ENCODE results near the gene RPL4. TPM values are rescaled to one million over a fixed set of nuclear protein-coding genes. Genes with fewer than 3 reads are reported as not detected.

Gene RPL4
- total RNA-seq: 1,000 to 10,000 TPM in 5 of 6 donors, 100 to 1,000 TPM in 1; 807 to 2,526 (median 1,681) TPM

- peak; percentile 79 to 95 for DNase-seq
- peak in 2 of 6 experiments; percentile 10 to 21 for TF ChIP-seq CTCF (IDR thresholded peaks at IDR 0.05)
- peak; percentile 65 to 96 (median 94) for TF ChIP-seq POLR2A (IDR thresholded peaks at IDR 0.05)
- TF ChIP-seq POLR2AphosphoS5 (IDR thresholded peaks at IDR 0.05): peak; percentile 90 to 94
- TF ChIP-seq EP300 (IDR thresholded peaks at IDR 0.05): peak in 1 of 4 donors; percentile 32
- ATAC-seq (ENCODE audit: low FRiP score in 2 of 2): peak; percentile 96 to 97
- Histone ChIP-seq H3K9me3 (no peaks in the 10 kb centered on the region), H3K36me3 (peaks cover 24 to 36% (median 32%) of the 10 kb centered on the region in 4 donors), H3K27me3 (no peaks in the 10 kb centered on the region), H3K4me3 (peak within 1 kb of the TSS; percentile 79 to 96 (median 90)), H3K4me1 (peaks cover 14 to 30% (median 23%) of the 10 kb centered on the region in 4 donors), H3K27ac (peak within 1 kb of the TSS; percentile 87 to 97 (median 92))
- WGBS, 2 donors: 0% methylated on average over 46 of the region's 46 CpGs
Observed at GRCh38 chr15:66504563-66505429, at the start of gene RPL4, which contains the start of gene ZWILCH. Gene RPL4, minus strand, starts transcription at chr15:66504855. Its CDS starts 65 bp downstream, at chr15:66504790. Gene ZWILCH, plus strand, starts transcription at chr15:66505326. Its CDS starts 13 bp downstream, at chr15:66505339.

DNA sequence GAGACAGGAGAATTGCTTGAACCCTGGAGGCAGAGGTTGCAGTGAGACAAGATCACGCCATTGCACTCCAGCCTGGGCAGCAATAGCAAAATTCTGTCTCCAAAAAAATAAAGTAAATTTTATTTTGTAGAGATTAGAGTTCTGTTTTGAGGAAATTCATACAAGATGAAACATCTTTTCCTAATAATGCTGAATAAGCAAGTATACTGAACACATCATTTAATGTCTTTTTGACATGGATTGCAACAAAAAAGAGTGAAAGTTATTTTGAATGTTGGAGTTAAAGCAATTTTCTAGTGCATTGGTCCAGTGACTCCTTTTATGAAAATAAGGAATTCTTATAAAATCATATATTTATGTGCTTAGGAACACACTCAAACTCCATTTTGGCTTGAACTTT lies 40.6 kb upstream of the RPL4 start:
- H3K27me3 ChIP-seq: no peaks in the 10 kb centered on the region
- ATAC-seq (ENCODE audit: low FRiP score in 2 of 2) (no peak), DNase-seq (no peak)
- no peaks in the 10 kb centered on the region for H3K4me1 ChIP-seq
- no peaks in the 10 kb centered on the region for H3K9me3 ChIP-seq
- no peak for TF ChIP-seq CTCF (IDR thresholded peaks at IDR 0.05)
- 100% methylated on average over 1 of the region's 1 CpG for WGBS, 2 donors
- H3K4me3 ChIP-seq: no peak overlapping the region
- H3K27ac ChIP-seq: no peak overlapping the region
- H3K36me3 ChIP-seq: peaks cover 0 to 8% (median 1%) of the 10 kb centered on the region in 4 donors

DNA sequence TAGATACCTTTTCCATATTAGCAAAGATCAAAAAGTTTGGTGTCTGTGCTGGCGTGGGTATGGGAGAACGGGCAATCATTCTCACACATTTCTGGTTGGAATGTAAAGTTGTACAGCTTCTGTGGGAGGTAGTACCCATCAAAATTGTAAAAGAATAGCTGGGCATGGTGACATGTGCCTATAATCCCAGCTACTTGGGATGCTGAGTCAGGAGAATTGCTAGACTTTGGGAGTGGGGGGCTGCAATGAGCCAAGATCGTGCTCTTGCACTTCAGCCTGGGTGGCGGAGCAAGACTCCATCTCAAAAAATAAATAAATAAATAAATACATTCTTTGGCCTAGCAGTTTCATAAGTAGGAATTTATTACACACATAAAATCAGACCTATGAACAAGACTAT lies 38.2 kb upstream of the RPL4 start:
- Histone ChIP-seq H3K27ac (no peak overlapping the region), H3K9me3 (no peaks in the 10 kb centered on the region), H3K4me3 (no peak overlapping the region), H3K27me3 (no peaks in the 10 kb centered on the region), H3K36me3 (peaks cover 0 to 15% (median 4%) of the 10 kb centered on the region in 4 donors), H3K4me1 (no peaks in the 10 kb centered on the region)
- 98 to 99% methylated on average over 4 of the region's 4 CpGs for WGBS, 2 donors
- DNase-seq: no peak
- TF ChIP-seq EP300 (IDR thresholded peaks at IDR 0.05) (no peak), POLR2A (IDR thresholded peaks at IDR 0.05) (no peak), CTCF (IDR thresholded peaks at IDR 0.05) (no peak), POLR2AphosphoS5 (IDR thresholded peaks at IDR 0.05) (no peak)
- ATAC-seq (ENCODE audit: low FRiP score in 2 of 2): no peak

- ATAC-seq (ENCODE audit: low FRiP score in 2 of 2): no peak
- WGBS, 2 donors: 93 to 99% methylated on average over 9 of the region's 9 CpGs
- no peaks in the 10 kb centered on the region for H3K27me3 ChIP-seq
- H3K4me3 ChIP-seq: no peak overlapping the region
- H3K9me3 ChIP-seq: no peaks in the 10 kb centered on the region
- no peak overlapping the region for H3K27ac ChIP-seq
- no peak for DNase-seq
- no peak for TF ChIP-seq EP300 (IDR thresholded peaks at IDR 0.05)
- no peak for TF ChIP-seq CTCF (IDR thresholded peaks at IDR 0.05)
- no peak for TF ChIP-seq POLR2A (IDR thresholded peaks at IDR 0.05)
- peaks cover 0 to 9% (median 2%) of the 10 kb centered on the region in 4 donors for H3K36me3 ChIP-seq
- H3K4me1 ChIP-seq: no peaks in the 10 kb centered on the region
Observed at GRCh38 chr15:66535056-66535455, 30.4 kb upstream of the RPL4 start.

All from upper lobe of left lung (tissue), 6 donors.